Peyer's patch (tissue), 4 donors: Measurements from ENCODE around the gene TAS2R43.

Experiments
- CTCF ChIP-seq, 6 experiments: fragments of 450-650 bp in 4 of 6; fragments of 200-600 bp in 2 of 6; sonication (generic) in 1 of 6; IDR thresholded peaks; one replicate each; pipeline ENCODE4 v1.5.1; 2017 to 2019; ENCODE audit warnings: antibody characterized with exemption in 6 of 6, mild to moderate bottlenecking in 3 of 6, moderate library complexity in 1 of 6
- POLR2A ChIP-seq, 2 donors: fragments of 450-650 bp; IDR thresholded peaks; one replicate each; pipeline ENCODE4 v1.5.1; 2017; ENCODE audit warnings: antibody characterized with exemption in 2 of 2, mild to moderate bottlenecking in 2 of 2, moderate library complexity in 2 of 2

GRCh38 chr12:11059784-11060183 is 32.3 kb downstream of the TAS2R43 start:
- TF ChIP-seq POLR2A (IDR thresholded peaks at IDR 0.05) (no peak), CTCF (IDR thresholded peaks at IDR 0.05) (no peak)
